Measurements from ENCODE around the gene JARID2. TPM values are rescaled to one million over a fixed set of nuclear protein-coding genes. Genes with fewer than 3 reads are reported as not detected.
A peak's percentile ranks its signal among the peaks of the same experiment; 100 is the strongest.
"Not testable (repeated sequence)": the region's sequence is repeated elsewhere in the genome, so short reads cannot be mapped to it uniquely, and the experiment has no call there.

Gene JARID2
- total RNA-seq, 1 donor from 2014 or later: 66.1 TPM

GRCh38 chr6:15283986-15284361, 38.1 kb downstream of the JARID2 start:
- Mint-ChIP-seq H3K36me3 (ENCODE audit: low read depth, unreplicated experiment) (peaks cover 2% of the 10 kb centered on the region), H3K4me3 (ENCODE audit: unreplicated experiment) (no peak overlapping the region), H3K4me1 (ENCODE audit: unreplicated experiment) (peaks cover 38% of the 10 kb centered on the region), H3K9me3 (ENCODE audit: unreplicated experiment) (no peaks in the 10 kb centered on the region), H3K27me3 (ENCODE audit: unreplicated experiment) (no peaks in the 10 kb centered on the region), H3K27ac (ENCODE audit: unreplicated experiment) (peak overlapping the region; percentile 20)
- TF ChIP-seq CTCF (IDR thresholded peaks at IDR 0.05; ENCODE audit: unreplicated experiment): no peak
- DNase-seq (ENCODE audit: low spot score): no peak

- peaks cover 3% of the 10 kb centered on the region for H3K36me3 Mint-ChIP-seq (ENCODE audit: low read depth, unreplicated experiment)
- no peak overlapping the region for H3K4me3 Mint-ChIP-seq (ENCODE audit: unreplicated experiment)
- no peak for DNase-seq (ENCODE audit: low spot score)
- H3K27me3 Mint-ChIP-seq (ENCODE audit: unreplicated experiment): no peaks in the 10 kb centered on the region
- peak overlapping the region; percentile 52 for H3K27ac Mint-ChIP-seq (ENCODE audit: unreplicated experiment)
- no peaks in the 10 kb centered on the region for H3K9me3 Mint-ChIP-seq (ENCODE audit: unreplicated experiment)
- no peak for TF ChIP-seq CTCF (IDR thresholded peaks at IDR 0.05; ENCODE audit: unreplicated experiment)
- H3K4me1 Mint-ChIP-seq (ENCODE audit: unreplicated experiment): peaks cover 31% of the 10 kb centered on the region
Observed at GRCh38 chr6:15284743-15285142, 38.9 kb downstream of the JARID2 start.

GRCh38 chr6:15285682-15286294, 39.9 kb downstream of the JARID2 start:
- H3K27ac Mint-ChIP-seq (ENCODE audit: unreplicated experiment): peak overlapping the region; percentile 43
- H3K36me3 Mint-ChIP-seq (ENCODE audit: low read depth, unreplicated experiment): peaks cover 3% of the 10 kb centered on the region
- TF ChIP-seq CTCF (IDR thresholded peaks at IDR 0.05; ENCODE audit: unreplicated experiment): no peak
- DNase-seq (ENCODE audit: low spot score): no peak
- no peaks in the 10 kb centered on the region for H3K9me3 Mint-ChIP-seq (ENCODE audit: unreplicated experiment)
- H3K4me3 Mint-ChIP-seq (ENCODE audit: unreplicated experiment): no peak overlapping the region
- H3K27me3 Mint-ChIP-seq (ENCODE audit: unreplicated experiment): no peaks in the 10 kb centered on the region
- peaks cover 30% of the 10 kb centered on the region for H3K4me1 Mint-ChIP-seq (ENCODE audit: unreplicated experiment)

GRCh38 chr6:15287670-15288375, 42.0 kb downstream of the JARID2 start:
- peak overlapping the region; percentile 78 for H3K27ac Mint-ChIP-seq (ENCODE audit: unreplicated experiment)
- H3K27me3 Mint-ChIP-seq (ENCODE audit: unreplicated experiment): no peaks in the 10 kb centered on the region
- H3K4me1 Mint-ChIP-seq (ENCODE audit: unreplicated experiment): peaks cover 17% of the 10 kb centered on the region
- H3K36me3 Mint-ChIP-seq (ENCODE audit: low read depth, unreplicated experiment): peaks cover 6% of the 10 kb centered on the region
- DNase-seq (ENCODE audit: low spot score): no peak
- TF ChIP-seq CTCF (IDR thresholded peaks at IDR 0.05; ENCODE audit: unreplicated experiment): no peak
- no peaks in the 10 kb centered on the region for H3K9me3 Mint-ChIP-seq (ENCODE audit: unreplicated experiment)
- H3K4me3 Mint-ChIP-seq (ENCODE audit: unreplicated experiment): no peak overlapping the region

GRCh38 chr6:15288856-15289255, 43.0 kb downstream of the JARID2 start:
- H3K27ac Mint-ChIP-seq (ENCODE audit: unreplicated experiment): no peak overlapping the region
- H3K4me1 Mint-ChIP-seq (ENCODE audit: unreplicated experiment): peaks cover 17% of the 10 kb centered on the region
- no peaks in the 10 kb centered on the region for H3K9me3 Mint-ChIP-seq (ENCODE audit: unreplicated experiment)
- TF ChIP-seq CTCF (IDR thresholded peaks at IDR 0.05; ENCODE audit: unreplicated experiment): no peak
- H3K27me3 Mint-ChIP-seq (ENCODE audit: unreplicated experiment): no peaks in the 10 kb centered on the region
- no peak overlapping the region for H3K4me3 Mint-ChIP-seq (ENCODE audit: unreplicated experiment)
- H3K36me3 Mint-ChIP-seq (ENCODE audit: low read depth, unreplicated experiment): peaks cover 9% of the 10 kb centered on the region
- DNase-seq (ENCODE audit: low spot score): no peak

- peaks cover 21% of the 10 kb centered on the region for H3K4me1 Mint-ChIP-seq (ENCODE audit: unreplicated experiment)
- not testable (repeated sequence) for H3K36me3 Mint-ChIP-seq (ENCODE audit: low read depth, unreplicated experiment); H3K27ac Mint-ChIP-seq (ENCODE audit: unreplicated experiment); DNase-seq (ENCODE audit: low spot score); H3K27me3 Mint-ChIP-seq (ENCODE audit: unreplicated experiment); H3K4me3 Mint-ChIP-seq (ENCODE audit: unreplicated experiment); H3K9me3 Mint-ChIP-seq (ENCODE audit: unreplicated experiment)
Observed at GRCh38 chr6:15289456-15289855, 43.6 kb downstream of the JARID2 start.
